Transverse colon (tissue), 4 donors: ENCODE results near the gene HK1. TPM values are rescaled to one million over a fixed set of nuclear protein-coding genes. Genes with fewer than 3 reads are reported as not detected.

Experiments
- DNase-seq: peaks from one replicate; pipeline ENCODE4 v3.0.0-alpha.2; 2019
- H3K27ac ChIP-seq, 4 donors: fragments of 200-600 bp; sonication (generic); 2 replicates each; pipeline ENCODE4 v1.5.1; 2016 to 2018; ENCODE audit warnings: inconsistent platforms in 4 of 4
- H3K27me3 ChIP-seq: fragments of 200-600 bp; sonication (generic); 2 replicates; pipeline ENCODE4 v1.5.1; 2017; ENCODE audit warnings: inconsistent platforms
- H3K36me3 ChIP-seq, 4 donors: fragments of 200-600 bp; sonication (generic); 2 replicates each; pipeline ENCODE4 v1.5.1; 2017 to 2019; ENCODE audit warnings: inconsistent platforms in 4 of 4
- H3K4me1 ChIP-seq, 4 donors: fragments of 200-600 bp; sonication (generic); 2 replicates each; pipeline ENCODE4 v1.5.1; 2017 to 2020; ENCODE audit warnings: inconsistent platforms in 4 of 4
- H3K4me3 ChIP-seq, 4 donors: fragments of 200-600 bp; sonication (generic); 1 replicate in 1 of 4; 2 replicates in 3 of 4; pipeline versions ENCODE4 v1.5.1 to v1.6.1; 2017 to 2019; ENCODE audit warnings: inconsistent platforms in 4 of 4
- H3K9me3 ChIP-seq, 2 donors: fragments of 200-600 bp; sonication (generic); 2 replicates each; pipeline ENCODE4 v1.5.1; 2017 to 2019; ENCODE audit warnings: inconsistent platforms in 2 of 2
- CTCF ChIP-seq, 5 experiments: fragments of 200-600 bp in 3 of 5; fragments of 450-650 bp in 2 of 5; sonication (generic) in 3 of 5; IDR thresholded peaks; 1 replicate in 2 of 5; 2 replicates in 3 of 5; pipeline ENCODE4 v1.5.1; 2016 to 2017; ENCODE audit warnings: antibody characterized with exemption in 5 of 5, inconsistent platforms in 3 of 5, mild to moderate bottlenecking in 2 of 5, moderate library complexity in 1 of 5
- EP300 ChIP-seq: sonication (generic); formaldehyde crosslinking; IDR thresholded peaks from one replicate; pipeline ENCODE4 v1.6.1; 2017; ENCODE audit warnings: antibody characterized with exemption, low read depth
- POLR2A ChIP-seq: fragments of 450-650 bp; IDR thresholded peaks from one replicate; pipeline ENCODE4 v1.6.1; 2016; ENCODE audit warnings: antibody characterized with exemption, mild to moderate bottlenecking, moderate library complexity
- POLR2AphosphoS5 ChIP-seq, 3 donors: sonication (generic); formaldehyde crosslinking; IDR thresholded peaks; one replicate each; pipeline ENCODE4 v1.6.1; 2016; ENCODE audit warnings: antibody characterized with exemption in 3 of 3
- WGBS, 2 donors: methylation state at CpG; one replicate each; pipeline ENCODE4 v1.1.5; 2018; ENCODE audit warnings: low coverage in 1 of 2; 5-methylcytosine and 5-hydroxymethylcytosine counted together
- in situ Hi-C, 4 donors: fragments of 200-750 bp; cut with MboI; loops; one replicate each; pipeline versions ENCODE4 v1.15.0 to v1.15.1; 2017; ENCODE audit warnings: low sequenced_read_pairs in 3 of 4, low pct_ligation_motif_present in 1 of 4, low pct_unique_long_range_greater_than_20kb in 1 of 4
- intact Hi-C: fragments of 100-400 bp; cut with DNase I; formaldehyde crosslinking; loops from one replicate; pipeline ENCODE4 v1.15.1; 2023; ENCODE audit warnings: low total_unique reads
- total RNA-seq, 4 donors: library from RNA; depleted of rRNA; stranded (reverse); fragments of >200 nt; gene quantifications; one replicate each; pipeline ENCODE4 v1.1.0, GENCODE V29; 2016

HK1 gene
- total RNA-seq, 4 donors from 2014 or later: 27.3 to 69.9 (median 54.0) TPM

- intact Hi-C loops: loop anchor here (5.0 kb wide), 2 partner anchors 74 to 384 kb away; partner anchors contain the start of gene COL13A1
- in situ Hi-C loops: loop anchor here in 3 of 4 donors (10.0 to 25.0 kb wide), 3 partner anchors 87 to 219 kb away; partner anchors contain the start of gene FAM241B (in 3 of the 3)
- peak; percentile 48 for DNase-seq
- 47 to 51% methylated on average over 2 to 8 of the region's 8 CpGs for WGBS, 2 donors
- Histone ChIP-seq H3K9me3 (no peaks in the 10 kb centered on the region), H3K4me1 (peaks cover 19 to 42% (median 32%) of the 10 kb centered on the region in 4 donors), H3K36me3 (no peaks in the 10 kb centered on the region), H3K27ac (peak overlapping the region; percentile 69 to 94 (median 84)), H3K4me3 (no peak overlapping the region), H3K27me3 (no peaks in the 10 kb centered on the region)
- TF ChIP-seq EP300: no peak
- TF ChIP-seq CTCF (IDR thresholded peaks at IDR 0.05): no peak
- no peak for TF ChIP-seq POLR2A
- no peak for TF ChIP-seq POLR2AphosphoS5 (IDR thresholded peaks at IDR 0.05)
Measured at GRCh38 chr10:69418052-69418752, 139.9 kb downstream of the HK1 start.

DNA sequence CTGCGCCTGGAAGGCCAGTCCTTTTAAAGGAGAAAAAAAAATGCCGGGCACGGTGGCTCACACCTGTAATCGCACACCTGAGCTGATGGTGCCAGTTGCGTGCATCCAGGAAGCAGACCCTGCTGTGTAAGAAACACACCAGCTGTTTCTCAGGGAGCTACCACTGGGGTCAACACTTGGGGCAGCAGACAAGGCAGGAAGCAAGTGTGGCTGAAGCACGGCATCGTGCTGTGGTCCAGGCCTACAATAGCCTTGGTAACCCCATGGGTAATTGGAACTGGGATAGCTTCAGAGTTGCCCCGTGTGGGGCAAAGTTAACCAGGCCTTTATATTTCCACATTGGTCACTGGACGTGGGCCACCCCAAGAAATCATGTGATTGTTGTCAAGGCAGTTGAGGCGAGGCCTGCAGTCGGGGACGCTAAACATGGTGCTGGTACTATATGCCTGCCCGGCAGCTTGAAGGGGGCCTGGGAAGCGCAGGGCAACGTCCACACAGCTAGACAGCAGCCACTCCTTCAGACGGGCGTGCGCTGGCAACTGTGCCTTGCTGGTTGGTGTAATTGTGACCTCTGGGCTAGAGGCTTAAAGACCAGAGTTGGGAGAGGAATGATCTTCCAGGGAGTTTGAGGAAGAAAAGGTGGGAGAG is 140.9 kb downstream of the HK1 start:
- no peaks in the 10 kb centered on the region for H3K9me3 ChIP-seq
- 77 to 82% methylated on average over 9 to 18 of the region's 18 CpGs for WGBS, 2 donors
- TF ChIP-seq EP300 (no peak), CTCF (IDR thresholded peaks at IDR 0.05) (no peak), POLR2A (no peak), POLR2AphosphoS5 (IDR thresholded peaks at IDR 0.05) (no peak)
- no peak overlapping the region for H3K4me3 ChIP-seq
- peak overlapping the region; percentile 69 to 94 (median 84) for H3K27ac ChIP-seq
- intact Hi-C loops: loop anchor here (5.0 kb wide), 2 partner anchors 73 to 383 kb away; partner anchors contain the start of gene COL13A1
- H3K27me3 ChIP-seq: no peaks in the 10 kb centered on the region
- H3K4me1 ChIP-seq: peaks cover 19 to 50% (median 41%) of the 10 kb centered on the region in 4 donors
- no peaks in the 10 kb centered on the region for H3K36me3 ChIP-seq
- in situ Hi-C loops: loop anchor here in 3 of 4 donors (10.0 to 25.0 kb wide), 3 partner anchors 86 to 218 kb away; partner anchors contain the start of gene FAM241B (in 3 of the 3)
- no peak for DNase-seq

DNA sequence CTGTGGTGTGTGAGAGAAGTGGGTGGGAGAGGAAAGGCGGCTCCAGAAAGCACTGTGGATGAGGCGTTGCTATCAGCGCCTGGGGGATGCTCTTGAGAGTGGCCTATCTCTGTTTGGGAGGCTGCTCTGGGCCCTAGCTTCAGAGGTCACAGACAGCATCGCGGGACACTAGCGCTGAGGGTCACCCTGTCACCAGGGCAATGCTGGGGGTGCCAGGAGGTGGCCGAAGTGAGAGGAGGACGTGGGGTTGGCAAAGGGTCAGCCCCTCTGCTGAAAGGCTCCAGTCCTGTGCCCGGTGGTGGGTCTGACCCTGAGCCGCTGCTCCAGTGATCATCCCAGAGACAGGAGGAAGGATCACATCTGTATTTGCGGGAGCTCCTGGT is 141.4 kb downstream of the HK1 start:
- H3K4me1 ChIP-seq: peaks cover 19 to 55% (median 42%) of the 10 kb centered on the region in 4 donors
- in situ Hi-C loops (loop anchor here in 3 of 4 donors (5.0 to 25.0 kb wide), 4 partner anchors 83 to 218 kb away; partner anchors contain the start of gene FAM241B (in 3 of the 3)), intact Hi-C loops (loop anchor here (5.0 kb wide), 2 partner anchors 73 to 383 kb away; partner anchors contain the start of gene COL13A1)
- peak overlapping the region; percentile 69 to 94 (median 84) for H3K27ac ChIP-seq
- H3K36me3 ChIP-seq: no peaks in the 10 kb centered on the region
- no peak for TF ChIP-seq POLR2AphosphoS5 (IDR thresholded peaks at IDR 0.05)
- TF ChIP-seq CTCF (IDR thresholded peaks at IDR 0.05): no peak
- no peak for TF ChIP-seq EP300
- TF ChIP-seq POLR2A: no peak
- no peaks in the 10 kb centered on the region for H3K9me3 ChIP-seq
- no peaks in the 10 kb centered on the region for H3K27me3 ChIP-seq
- no peak overlapping the region for H3K4me3 ChIP-seq
- WGBS, 2 donors: 89 to 100% methylated on average over 1 to 11 of the region's 11 CpGs
- no peak for DNase-seq
